Keratinocyte (primary cell): ENCODE results near the gene BRD7. TPM values are rescaled to one million over a fixed set of nuclear protein-coding genes. Genes with fewer than 3 reads are reported as not detected.

Experiments
- DNase-seq: peaks from one replicate; pipeline ENCODE4 v3.0.0-alpha.2; 2011; ENCODE audit warnings: low read depth, missing footprints, low spot score
- FAIRE-seq: peaks from 2 replicates; lab custom pipeline; 2011; peaks lifted over from hg19 to GRCh38; lab: Jason Lieb, UNC
- H2AFZ ChIP-seq: 2 replicates; pipeline ENCODE4 v1.6.0; 2012; ENCODE audit warnings: low read length, control low read depth, inconsistent platforms; ENCODE audit not compliant: control insufficient read depth
- H3K27ac ChIP-seq: 2 replicates; pipeline ENCODE4 v1.5.1; 2011; ENCODE audit warnings: low read length; ENCODE audit not compliant: control insufficient read depth, insufficient read depth
- H3K27me3 ChIP-seq: 3 replicates; pipeline ENCODE4 v1.6.0; 2011; ENCODE audit warnings: low read length; ENCODE audit not compliant: control insufficient read depth, insufficient read depth; ENCODE audit errors: extremely low read depth
- H3K36me3 ChIP-seq, 2 experiments: 2 replicates in 1 of 2; 3 replicates in 1 of 2; pipeline ENCODE4 v1.5.1; 2011; ENCODE audit warnings: low read length in 2 of 2, mild to moderate bottlenecking in 1 of 2; ENCODE audit not compliant: control insufficient read depth in 2 of 2, insufficient read depth in 2 of 2; ENCODE audit errors: extremely low read depth in 1 of 2
- H3K4me1 ChIP-seq: 3 replicates; pipeline ENCODE4 v1.5.1; 2011; ENCODE audit warnings: low read length; ENCODE audit not compliant: control insufficient read depth, insufficient read depth; ENCODE audit errors: extremely low read depth
- H3K4me2 ChIP-seq: 3 replicates; pipeline ENCODE4 v1.6.0; 2011; ENCODE audit warnings: low read depth, low read length; ENCODE audit not compliant: control insufficient read depth, insufficient read depth; ENCODE audit errors: extremely low read depth
- H3K4me3 ChIP-seq, 3 experiments: fragments of 200-600 bp in 1 of 3; sonication (generic) in 1 of 3; 2 replicates in 2 of 3; 3 replicates in 1 of 3; pipeline ENCODE4 v1.5.1; 2011 to 2016; ENCODE audit warnings: low read length in 3 of 3, mild to moderate bottlenecking in 3 of 3, control low read depth in 2 of 3, inconsistent platforms in 1 of 3, low read depth in 1 of 3, mixed read lengths in 1 of 3, mixed run types in 1 of 3, moderate library complexity in 1 of 3; ENCODE audit not compliant: control insufficient read depth in 2 of 3, insufficient read depth in 2 of 3; ENCODE audit errors: extremely low read depth in 1 of 3
- H3K79me2 ChIP-seq: 2 replicates; pipeline ENCODE4 v1.6.0; 2012; ENCODE audit warnings: low read length; ENCODE audit not compliant: control insufficient read depth, insufficient read depth
- H3K9ac ChIP-seq: 3 replicates; pipeline ENCODE4 v1.6.0; 2011; ENCODE audit warnings: low read length; ENCODE audit not compliant: control insufficient read depth, insufficient read depth; ENCODE audit errors: extremely low read depth
- H3K9me1 ChIP-seq: 3 replicates; pipeline ENCODE4 v1.6.0; 2011; ENCODE audit warnings: low read length; ENCODE audit not compliant: control insufficient read depth, insufficient read depth; ENCODE audit errors: extremely low read depth
- H3K9me3 ChIP-seq: 2 replicates; pipeline ENCODE4 v1.5.1; 2012; ENCODE audit warnings: low read depth, low read length; ENCODE audit not compliant: control insufficient read depth
- H4K20me1 ChIP-seq: 3 replicates; pipeline ENCODE4 v1.6.0; 2011; ENCODE audit warnings: low read length; ENCODE audit not compliant: control insufficient read depth, insufficient read depth; ENCODE audit errors: extremely low read depth
- CTCF ChIP-seq, 3 experiments: IDR thresholded peaks in 1 of 3; conservative IDR thresholded peaks in 1 of 3; optimal IDR thresholded peaks in 1 of 3; 2 replicates in 2 of 3; 3 replicates in 1 of 3; pipeline versions ENCODE3 to v1.5.1; 2011; ENCODE audit warnings: low read length in 3 of 3, mild to moderate bottlenecking in 3 of 3, moderate library complexity in 2 of 3, control low read depth in 1 of 3, inconsistent platforms in 1 of 3; ENCODE audit not compliant: insufficient read depth in 2 of 3; ENCODE audit errors: extremely low read depth in 1 of 3
- EZH2 ChIP-seq: IDR thresholded peaks from one replicate; pipeline ENCODE4 v1.6.1; 2012; ENCODE audit warnings: inconsistent platforms, mild to moderate bottlenecking, low read length, moderate library complexity
- dilution Hi-C: fragments of 300-500 bp; cut with MboI; formaldehyde crosslinking; loops from one replicate; pipeline ENCODE4 v1.7.0; 2020; ENCODE audit warnings: low sequenced_read_pairs; ENCODE audit not compliant: extremely low pct_ligation_motif_present
- polyA plus RNA-seq, 5 experiments: library from polyadenylated mRNA; depleted of rRNA in 3 of 5; stranded (reverse) in 3 of 5; stranded (forward) in 1 of 5; unstranded in 1 of 5; fragments of >200 nt; gene quantifications; 1 replicate in 1 of 5; 2 replicates in 3 of 5; 3 replicates in 1 of 5; pipeline versions ENCODE4 v1.2.1 to v1.2.3, GENCODE V29; 2011 to 2012; ENCODE audit warnings: missing spikeins in 2 of 5, low read depth in 1 of 5, low replicate concordance in 1 of 5

The BRD7 gene
- polyA plus RNA-seq, 1 donor (not counting 4 experiments of a cell fraction or from before 2014, with no cell fraction given) = 66.6 TPM

GRCh38 chr16:50273888-50274325 is 94.9 kb downstream of the BRD7 start:
- Histone ChIP-seq H3K9me1 (no peaks in the 10 kb centered on the region), H3K9ac (no peak overlapping the region), H3K4me2 (no peak overlapping the region), H3K79me2 (no peaks in the 10 kb centered on the region), H3K4me1 (no peaks in the 10 kb centered on the region), H3K36me3 (peaks cover 0 to 1% of the 10 kb centered on the region in 2 experiments), H3K4me3 (no peak overlapping the region), H3K27me3 (no peaks in the 10 kb centered on the region), H4K20me1 (no peaks in the 10 kb centered on the region), H3K27ac (no peak overlapping the region), H3K9me3 (no peaks in the 10 kb centered on the region), H2AFZ (no peak overlapping the region)
- DNase-seq = no peak
- FAIRE-seq = no peak
- dilution Hi-C loops = no loop called here
- no peak for TF ChIP-seq CTCF (optimal IDR thresholded peaks at IDR 0.05 in 1 of 3, IDR thresholded peaks at IDR 0.05 in 1 of 3, conservative IDR thresholded peaks at IDR 0.05 in 1 of 3; ENCODE audit: extremely low read depth in 1 of 3, insufficient read depth in 2 of 3, low read length in 3 of 3)
- TF ChIP-seq EZH2 = no peak

GRCh38 chr16:50273382-50273690 is 95.5 kb downstream of the BRD7 start:
- no peak overlapping the region for H3K9ac ChIP-seq
- H2AFZ ChIP-seq = no peak overlapping the region
- no peaks in the 10 kb centered on the region for H3K79me2 ChIP-seq
- H3K36me3 ChIP-seq = no peaks in the 10 kb centered on the region
- H3K27ac ChIP-seq = no peak overlapping the region
- dilution Hi-C loops = no loop called here
- no peak overlapping the region for H3K4me2 ChIP-seq
- H3K4me1 ChIP-seq = no peaks in the 10 kb centered on the region
- TF ChIP-seq EZH2 (no peak), CTCF (optimal IDR thresholded peaks at IDR 0.05 in 1 of 3, IDR thresholded peaks at IDR 0.05 in 1 of 3, conservative IDR thresholded peaks at IDR 0.05 in 1 of 3; ENCODE audit: extremely low read depth in 1 of 3, insufficient read depth in 2 of 3, low read length in 3 of 3) (no peak)
- no peaks in the 10 kb centered on the region for H3K9me1 ChIP-seq
- no peak for DNase-seq
- FAIRE-seq = no peak
- no peaks in the 10 kb centered on the region for H3K27me3 ChIP-seq
- H3K9me3 ChIP-seq = no peaks in the 10 kb centered on the region
- H3K4me3 ChIP-seq = no peak overlapping the region
- no peaks in the 10 kb centered on the region for H4K20me1 ChIP-seq
